HEK293 (cell line): ENCODE results near the gene C1orf115.

Source experiments
- BCL11A ChIP-seq: fragments of 450-650 bp; formaldehyde crosslinking; IDR thresholded peaks from 2 replicates; pipeline ENCODE4 v1.5.1; 2016; ENCODE audit warnings: low read depth, missing biosample characterization, missing genetic modification characterization
- HOXC10 ChIP-seq: sonication (generic); formaldehyde crosslinking; IDR thresholded peaks from 2 replicates; pipeline ENCODE4 v1.8.1; 2023; ENCODE audit warnings: mild to moderate bottlenecking, missing genetic modification reagents
- KLF8 ChIP-seq: fragments of 450-650 bp; formaldehyde crosslinking; IDR thresholded peaks from 2 replicates; pipeline ENCODE4 v1.5.1; 2016; ENCODE audit warnings: missing biosample characterization, missing genetic modification characterization
- PBX3 ChIP-seq: sonication (generic); formaldehyde crosslinking; IDR thresholded peaks from 2 replicates; pipeline ENCODE4 v1.8.1; 2022; ENCODE audit warnings: mild to moderate bottlenecking, moderate library complexity, missing genetic modification reagents
- SALL2 ChIP-seq: fragments of 450-650 bp; formaldehyde crosslinking; IDR thresholded peaks from 2 replicates; pipeline ENCODE4 v1.5.0; 2017; ENCODE audit warnings: missing biosample characterization, mild to moderate bottlenecking, missing genetic modification characterization, borderline replicate concordance
- SP3 ChIP-seq: fragments of 450-650 bp; formaldehyde crosslinking; IDR thresholded peaks from 2 replicates; pipeline ENCODE4 v1.5.1; 2016; ENCODE audit warnings: missing biosample characterization, missing genetic modification characterization
- TRIM28 ChIP-seq: IDR thresholded peaks from 2 replicates; pipeline ENCODE4 v1.6.1; 2011; ENCODE audit warnings: low read length, control low read depth, borderline replicate concordance
- ZFHX2 ChIP-seq: fragments of 450-650 bp; formaldehyde crosslinking; conservative IDR thresholded peaks from 2 replicates; pipeline ENCODE4 v1.5.1; 2016; ENCODE audit warnings: missing biosample characterization, missing genetic modification characterization
- ZNF132 ChIP-seq: fragments of 450-650 bp; formaldehyde crosslinking; IDR thresholded peaks from 2 replicates; pipeline ENCODE4 v1.5.1; 2017; ENCODE audit warnings: missing biosample characterization, missing genetic modification characterization, borderline replicate concordance
- ZNF175 ChIP-seq: fragments of 450-650 bp; formaldehyde crosslinking; IDR thresholded peaks from 2 replicates; pipeline ENCODE4 v1.5.1; 2016; ENCODE audit warnings: missing biosample characterization, missing genetic modification characterization
- ZNF341 ChIP-seq: fragments of 450-650 bp; formaldehyde crosslinking; IDR thresholded peaks from 2 replicates; pipeline ENCODE4; 2016; ENCODE audit warnings: low read depth, missing biosample characterization, missing genetic modification characterization
- ZNF404 ChIP-seq: fragments of 450-650 bp; formaldehyde crosslinking; IDR thresholded peaks from 2 replicates; pipeline ENCODE4 v1.5.1; 2017; ENCODE audit warnings: missing biosample characterization, missing genetic modification characterization
- ZNF433 ChIP-seq: fragments of 450-650 bp; formaldehyde crosslinking; IDR thresholded peaks from 2 replicates; pipeline ENCODE4 v1.5.1; 2016; ENCODE audit warnings: missing biosample characterization, missing genetic modification characterization, low read depth
- ZNF510 ChIP-seq: fragments of 450-650 bp; formaldehyde crosslinking; IDR thresholded peaks from 2 replicates; pipeline ENCODE4 v1.5.1; 2018; ENCODE audit warnings: mild to moderate bottlenecking, missing genetic modification characterization, missing biosample characterization; ENCODE audit not compliant: insufficient replicate concordance
- ZNF544 ChIP-seq: fragments of 450-650 bp; formaldehyde crosslinking; IDR thresholded peaks from 2 replicates; pipeline ENCODE4 v1.5.0; 2017; ENCODE audit warnings: missing biosample characterization, missing genetic modification characterization
- ZNF558 ChIP-seq: fragments of 450-650 bp; formaldehyde crosslinking; IDR thresholded peaks from 2 replicates; pipeline ENCODE4 v1.5.1; 2016; ENCODE audit warnings: missing biosample characterization, missing genetic modification characterization
- ZNF560 ChIP-seq: fragments of 450-650 bp; formaldehyde crosslinking; IDR thresholded peaks from 2 replicates; pipeline ENCODE4 v1.5.1; 2017; ENCODE audit warnings: missing biosample characterization, missing genetic modification characterization, borderline replicate concordance
- ZNF658 ChIP-seq: fragments of 450-650 bp; formaldehyde crosslinking; IDR thresholded peaks from 2 replicates; pipeline ENCODE4; 2016; ENCODE audit warnings: missing biosample characterization, missing genetic modification characterization
- ZNF707 ChIP-seq: fragments of 450-650 bp; formaldehyde crosslinking; IDR thresholded peaks from 2 replicates; pipeline ENCODE4 v1.5.1; 2016; ENCODE audit warnings: missing biosample characterization, missing genetic modification characterization
- TF ChIP-seq, protein P1 (sequence below): fragments of 450-650 bp; formaldehyde crosslinking; conservative IDR thresholded peaks from 2 replicates; pipeline ENCODE4 v1.5.1; 2016; ENCODE audit warnings: low read depth, missing biosample characterization, missing genetic modification characterization
- TF ChIP-seq, protein P2 (sequence below): fragments of 450-650 bp; formaldehyde crosslinking; IDR thresholded peaks from 2 replicates; pipeline ENCODE4 v1.5.1; 2016; ENCODE audit warnings: missing biosample characterization, missing genetic modification characterization
- TF ChIP-seq, protein P3 (sequence below): fragments of 450-650 bp; formaldehyde crosslinking; IDR thresholded peaks from 2 replicates; pipeline ENCODE4 v1.5.1; 2016; ENCODE audit warnings: missing biosample characterization, missing genetic modification characterization
- TF ChIP-seq, protein P4 (sequence below): fragments of 450-650 bp; formaldehyde crosslinking; conservative IDR thresholded peaks from 2 replicates; pipeline ENCODE4 v1.5.1; 2016; ENCODE audit warnings: low read depth, missing biosample characterization, missing genetic modification characterization
- TF ChIP-seq, protein P5 (sequence below): fragments of 450-650 bp; formaldehyde crosslinking; IDR thresholded peaks from 2 replicates; pipeline ENCODE4 v1.5.1; 2017; ENCODE audit warnings: missing biosample characterization, missing genetic modification characterization

The C1orf115 gene

DNA sequence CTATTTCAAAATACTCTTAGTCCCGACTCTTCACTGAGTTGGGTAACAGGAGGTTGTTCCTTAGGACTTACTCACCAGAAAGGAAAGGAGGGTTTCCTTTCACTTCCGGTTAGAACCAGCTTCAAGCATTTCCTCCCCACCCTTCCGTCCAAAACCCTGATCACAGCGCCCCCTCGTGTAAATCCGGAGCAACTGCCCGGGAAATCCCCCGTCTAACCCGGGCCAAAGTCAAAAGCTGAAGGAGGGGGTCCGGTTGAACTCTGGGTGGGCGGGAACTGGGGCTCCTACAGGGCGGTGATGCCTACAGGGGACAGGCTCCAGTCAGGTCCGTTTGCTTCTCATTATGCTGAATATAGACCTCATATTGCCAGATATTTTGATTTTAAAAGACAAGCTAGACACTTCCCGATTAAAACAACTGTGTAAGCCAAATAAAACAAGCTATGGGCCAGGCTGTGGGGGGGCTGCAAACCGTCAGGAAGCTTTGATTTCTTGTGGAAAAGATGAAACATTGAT is 43.0 kb downstream of the C1orf115 start (continued):
- TF ChIP-seq, protein P1, sequence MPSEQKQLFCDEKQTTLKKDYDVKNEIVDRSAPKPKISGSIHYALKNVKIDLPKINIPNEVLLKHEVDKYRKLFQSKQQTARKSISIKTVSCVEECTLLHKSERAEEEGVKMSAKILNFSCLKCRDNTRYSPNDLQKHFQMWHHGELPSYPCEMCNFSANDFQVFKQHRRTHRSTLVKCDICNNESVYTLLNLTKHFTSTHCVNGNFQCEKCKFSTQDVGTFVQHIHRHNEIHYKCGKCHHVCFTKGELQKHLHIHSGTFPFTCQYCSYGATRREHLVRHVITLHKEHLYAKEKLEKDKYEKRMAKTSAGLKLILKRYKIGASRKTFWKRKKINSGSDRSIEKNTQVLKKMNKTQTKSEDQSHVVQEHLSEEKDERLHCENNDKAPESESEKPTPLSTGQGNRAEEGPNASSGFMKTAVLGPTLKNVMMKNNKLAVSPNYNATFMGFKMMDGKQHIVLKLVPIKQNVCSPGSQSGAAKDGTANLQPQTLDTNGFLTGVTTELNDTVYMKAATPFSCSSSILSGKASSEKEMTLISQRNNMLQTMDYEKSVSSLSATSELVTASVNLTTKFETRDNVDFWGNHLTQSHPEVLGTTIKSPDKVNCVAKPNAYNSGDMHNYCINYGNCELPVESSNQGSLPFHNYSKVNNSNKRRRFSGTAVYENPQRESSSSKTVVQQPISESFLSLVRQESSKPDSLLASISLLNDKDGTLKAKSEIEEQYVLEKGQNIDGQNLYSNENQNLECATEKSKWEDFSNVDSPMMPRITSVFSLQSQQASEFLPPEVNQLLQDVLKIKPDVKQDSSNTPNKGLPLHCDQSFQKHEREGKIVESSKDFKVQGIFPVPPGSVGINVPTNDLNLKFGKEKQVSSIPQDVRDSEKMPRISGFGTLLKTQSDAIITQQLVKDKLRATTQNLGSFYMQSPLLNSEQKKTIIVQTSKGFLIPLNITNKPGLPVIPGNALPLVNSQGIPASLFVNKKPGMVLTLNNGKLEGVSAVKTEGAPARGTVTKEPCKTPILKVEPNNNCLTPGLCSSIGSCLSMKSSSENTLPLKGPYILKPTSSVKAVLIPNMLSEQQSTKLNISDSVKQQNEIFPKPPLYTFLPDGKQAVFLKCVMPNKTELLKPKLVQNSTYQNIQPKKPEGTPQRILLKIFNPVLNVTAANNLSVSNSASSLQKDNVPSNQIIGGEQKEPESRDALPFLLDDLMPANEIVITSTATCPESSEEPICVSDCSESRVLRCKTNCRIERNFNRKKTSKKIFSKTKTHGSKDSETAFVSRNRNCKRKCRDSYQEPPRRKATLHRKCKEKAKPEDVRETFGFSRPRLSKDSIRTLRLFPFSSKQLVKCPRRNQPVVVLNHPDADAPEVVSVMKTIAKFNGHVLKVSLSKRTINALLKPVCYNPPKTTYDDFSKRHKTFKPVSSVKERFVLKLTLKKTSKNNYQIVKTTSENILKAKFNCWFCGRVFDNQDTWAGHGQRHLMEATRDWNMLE (tag by site-specific recombination): peak; percentile 97
- TF ChIP-seq ZNF510 (no peak), ZNF544 (no peak), ZNF404 (tag by site-specific recombination) (no peak), TRIM28 (no peak), ZNF341 (no peak), BCL11A (tag by site-specific recombination) (no peak), ZNF560 (tag by site-specific recombination) (no peak), ZNF558 (tag by site-specific recombination) (peak; percentile 34; the same call in 1 of the 2 replicates), ZNF707 (tag by site-specific recombination) (no peak), ZFHX2 (tag by site-specific recombination) (no peak), ZNF175 (no peak), ZNF433 (tag by site-specific recombination) (no peak), SP3 (tag by site-specific recombination) (peak; percentile 30; the same call in 1 of the 2 replicates), SALL2 (no peak), HOXC10 (CRISPR knock-in tag) (no peak), ZNF132 (tag by site-specific recombination) (no peak), ZNF658 (no peak), KLF8 (tag by site-specific recombination) (no peak), PBX3 (no peak)
- TF ChIP-seq, protein P2, sequence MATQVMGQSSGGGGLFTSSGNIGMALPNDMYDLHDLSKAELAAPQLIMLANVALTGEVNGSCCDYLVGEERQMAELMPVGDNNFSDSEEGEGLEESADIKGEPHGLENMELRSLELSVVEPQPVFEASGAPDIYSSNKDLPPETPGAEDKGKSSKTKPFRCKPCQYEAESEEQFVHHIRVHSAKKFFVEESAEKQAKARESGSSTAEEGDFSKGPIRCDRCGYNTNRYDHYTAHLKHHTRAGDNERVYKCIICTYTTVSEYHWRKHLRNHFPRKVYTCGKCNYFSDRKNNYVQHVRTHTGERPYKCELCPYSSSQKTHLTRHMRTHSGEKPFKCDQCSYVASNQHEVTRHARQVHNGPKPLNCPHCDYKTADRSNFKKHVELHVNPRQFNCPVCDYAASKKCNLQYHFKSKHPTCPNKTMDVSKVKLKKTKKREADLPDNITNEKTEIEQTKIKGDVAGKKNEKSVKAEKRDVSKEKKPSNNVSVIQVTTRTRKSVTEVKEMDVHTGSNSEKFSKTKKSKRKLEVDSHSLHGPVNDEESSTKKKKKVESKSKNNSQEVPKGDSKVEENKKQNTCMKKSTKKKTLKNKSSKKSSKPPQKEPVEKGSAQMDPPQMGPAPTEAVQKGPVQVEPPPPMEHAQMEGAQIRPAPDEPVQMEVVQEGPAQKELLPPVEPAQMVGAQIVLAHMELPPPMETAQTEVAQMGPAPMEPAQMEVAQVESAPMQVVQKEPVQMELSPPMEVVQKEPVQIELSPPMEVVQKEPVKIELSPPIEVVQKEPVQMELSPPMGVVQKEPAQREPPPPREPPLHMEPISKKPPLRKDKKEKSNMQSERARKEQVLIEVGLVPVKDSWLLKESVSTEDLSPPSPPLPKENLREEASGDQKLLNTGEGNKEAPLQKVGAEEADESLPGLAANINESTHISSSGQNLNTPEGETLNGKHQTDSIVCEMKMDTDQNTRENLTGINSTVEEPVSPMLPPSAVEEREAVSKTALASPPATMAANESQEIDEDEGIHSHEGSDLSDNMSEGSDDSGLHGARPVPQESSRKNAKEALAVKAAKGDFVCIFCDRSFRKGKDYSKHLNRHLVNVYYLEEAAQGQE (tag by site-specific recombination): no peak
- TF ChIP-seq, protein P3, sequence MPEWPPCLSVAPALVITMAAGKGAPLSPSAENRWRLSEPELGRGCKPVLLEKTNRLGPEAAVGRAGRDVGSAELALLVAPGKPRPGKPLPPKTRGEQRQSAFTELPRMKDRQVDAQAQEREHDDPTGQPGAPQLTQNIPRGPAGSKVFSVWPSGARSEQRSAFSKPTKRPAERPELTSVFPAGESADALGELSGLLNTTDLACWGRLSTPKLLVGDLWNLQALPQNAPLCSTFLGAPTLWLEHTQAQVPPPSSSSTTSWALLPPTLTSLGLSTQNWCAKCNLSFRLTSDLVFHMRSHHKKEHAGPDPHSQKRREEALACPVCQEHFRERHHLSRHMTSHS (tag by site-specific recombination): no peak
- TF ChIP-seq, protein P4, sequence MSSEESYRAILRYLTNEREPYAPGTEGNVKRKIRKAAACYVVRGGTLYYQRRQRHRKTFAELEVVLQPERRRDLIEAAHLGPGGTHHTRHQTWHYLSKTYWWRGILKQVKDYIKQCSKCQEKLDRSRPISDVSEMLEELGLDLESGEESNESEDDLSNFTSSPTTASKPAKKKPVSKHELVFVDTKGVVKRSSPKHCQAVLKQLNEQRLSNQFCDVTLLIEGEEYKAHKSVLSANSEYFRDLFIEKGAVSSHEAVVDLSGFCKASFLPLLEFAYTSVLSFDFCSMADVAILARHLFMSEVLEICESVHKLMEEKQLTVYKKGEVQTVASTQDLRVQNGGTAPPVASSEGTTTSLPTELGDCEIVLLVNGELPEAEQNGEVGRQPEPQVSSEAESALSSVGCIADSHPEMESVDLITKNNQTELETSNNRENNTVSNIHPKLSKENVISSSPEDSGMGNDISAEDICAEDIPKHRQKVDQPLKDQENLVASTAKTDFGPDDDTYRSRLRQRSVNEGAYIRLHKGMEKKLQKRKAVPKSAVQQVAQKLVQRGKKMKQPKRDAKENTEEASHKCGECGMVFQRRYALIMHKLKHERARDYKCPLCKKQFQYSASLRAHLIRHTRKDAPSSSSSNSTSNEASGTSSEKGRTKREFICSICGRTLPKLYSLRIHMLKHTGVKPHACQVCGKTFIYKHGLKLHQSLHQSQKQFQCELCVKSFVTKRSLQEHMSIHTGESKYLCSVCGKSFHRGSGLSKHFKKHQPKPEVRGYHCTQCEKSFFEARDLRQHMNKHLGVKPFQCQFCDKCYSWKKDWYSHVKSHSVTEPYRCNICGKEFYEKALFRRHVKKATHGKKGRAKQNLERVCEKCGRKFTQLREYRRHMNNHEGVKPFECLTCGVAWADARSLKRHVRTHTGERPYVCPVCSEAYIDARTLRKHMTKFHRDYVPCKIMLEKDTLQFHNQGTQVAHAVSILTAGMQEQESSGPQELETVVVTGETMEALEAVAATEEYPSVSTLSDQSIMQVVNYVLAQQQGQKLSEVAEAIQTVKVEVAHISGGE (tag by site-specific recombination): peak; percentile 74
- TF ChIP-seq, protein P5, sequence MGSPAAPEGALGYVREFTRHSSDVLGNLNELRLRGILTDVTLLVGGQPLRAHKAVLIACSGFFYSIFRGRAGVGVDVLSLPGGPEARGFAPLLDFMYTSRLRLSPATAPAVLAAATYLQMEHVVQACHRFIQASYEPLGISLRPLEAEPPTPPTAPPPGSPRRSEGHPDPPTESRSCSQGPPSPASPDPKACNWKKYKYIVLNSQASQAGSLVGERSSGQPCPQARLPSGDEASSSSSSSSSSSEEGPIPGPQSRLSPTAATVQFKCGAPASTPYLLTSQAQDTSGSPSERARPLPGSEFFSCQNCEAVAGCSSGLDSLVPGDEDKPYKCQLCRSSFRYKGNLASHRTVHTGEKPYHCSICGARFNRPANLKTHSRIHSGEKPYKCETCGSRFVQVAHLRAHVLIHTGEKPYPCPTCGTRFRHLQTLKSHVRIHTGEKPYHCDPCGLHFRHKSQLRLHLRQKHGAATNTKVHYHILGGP (tag by site-specific recombination): no peak
